ENCODE data around the gene C9orf50.

GRCh38 chr9:129648092-129648763 lies 27.3 kb upstream of the C9orf50 start:
- TF ChIP-seq CTCF (IDR thresholded peaks at IDR 0.05) (no peak), POLR2A (IDR thresholded peaks at IDR 0.05) (no peak)

All from heart left ventricle (tissue), 13 donors.